ENCODE results near the gene DOCK1.
A peak's percentile ranks its signal among the peaks of the same experiment; 100 is the strongest.

DOCK1 gene

GRCh38 chr10:127322286-127322685 is 417.1 kb downstream of the DOCK1 start:
- Histone ChIP-seq H3K36me3 (no peaks in the 10 kb centered on the region), H3K9me3 (ENCODE audit: severe bottlenecking) (no peaks in the 10 kb centered on the region), H3K4me3 (ENCODE audit: low read depth, low read length) (no peak overlapping the region), H3K27ac (peak overlapping the region; percentile 30; the same call in 1 of the 2 replicates), H3K27me3 (ENCODE audit: insufficient read depth, low read depth, severe bottlenecking) (no peaks in the 10 kb centered on the region)
- peak; percentile 53 for DNase-seq
- TF ChIP-seq, protein P1, sequence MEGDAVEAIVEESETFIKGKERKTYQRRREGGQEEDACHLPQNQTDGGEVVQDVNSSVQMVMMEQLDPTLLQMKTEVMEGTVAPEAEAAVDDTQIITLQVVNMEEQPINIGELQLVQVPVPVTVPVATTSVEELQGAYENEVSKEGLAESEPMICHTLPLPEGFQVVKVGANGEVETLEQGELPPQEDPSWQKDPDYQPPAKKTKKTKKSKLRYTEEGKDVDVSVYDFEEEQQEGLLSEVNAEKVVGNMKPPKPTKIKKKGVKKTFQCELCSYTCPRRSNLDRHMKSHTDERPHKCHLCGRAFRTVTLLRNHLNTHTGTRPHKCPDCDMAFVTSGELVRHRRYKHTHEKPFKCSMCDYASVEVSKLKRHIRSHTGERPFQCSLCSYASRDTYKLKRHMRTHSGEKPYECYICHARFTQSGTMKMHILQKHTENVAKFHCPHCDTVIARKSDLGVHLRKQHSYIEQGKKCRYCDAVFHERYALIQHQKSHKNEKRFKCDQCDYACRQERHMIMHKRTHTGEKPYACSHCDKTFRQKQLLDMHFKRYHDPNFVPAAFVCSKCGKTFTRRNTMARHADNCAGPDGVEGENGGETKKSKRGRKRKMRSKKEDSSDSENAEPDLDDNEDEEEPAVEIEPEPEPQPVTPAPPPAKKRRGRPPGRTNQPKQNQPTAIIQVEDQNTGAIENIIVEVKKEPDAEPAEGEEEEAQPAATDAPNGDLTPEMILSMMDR (IDR thresholded peaks at IDR 0.05; ENCODE audit: low read depth, low read length): no peak

GRCh38 chr10:127325506-127325905 is 420.3 kb downstream of the DOCK1 start:
- H3K4me3 ChIP-seq (ENCODE audit: low read depth, low read length): no peak overlapping the region
- no peak overlapping the region for H3K27ac ChIP-seq
- H3K9me3 ChIP-seq (ENCODE audit: severe bottlenecking): no peaks in the 10 kb centered on the region
- TF ChIP-seq, protein P1 (IDR thresholded peaks at IDR 0.05; ENCODE audit: low read depth, low read length): no peak
- no peaks in the 10 kb centered on the region for H3K27me3 ChIP-seq (ENCODE audit: insufficient read depth, low read depth, severe bottlenecking)
- H3K36me3 ChIP-seq: no peaks in the 10 kb centered on the region
- DNase-seq: no peak

GRCh38 chr10:127326883-127327282 is 421.7 kb downstream of the DOCK1 start:
- H3K27me3 ChIP-seq (ENCODE audit: insufficient read depth, low read depth, severe bottlenecking): no peaks in the 10 kb centered on the region
- H3K9me3 ChIP-seq (ENCODE audit: severe bottlenecking): no peaks in the 10 kb centered on the region
- no peak overlapping the region for H3K27ac ChIP-seq
- no peak overlapping the region for H3K4me3 ChIP-seq (ENCODE audit: low read depth, low read length)
- DNase-seq: no peak
- no peaks in the 10 kb centered on the region for H3K36me3 ChIP-seq
- TF ChIP-seq, protein P1 (IDR thresholded peaks at IDR 0.05; ENCODE audit: low read depth, low read length): no peak

DNA sequence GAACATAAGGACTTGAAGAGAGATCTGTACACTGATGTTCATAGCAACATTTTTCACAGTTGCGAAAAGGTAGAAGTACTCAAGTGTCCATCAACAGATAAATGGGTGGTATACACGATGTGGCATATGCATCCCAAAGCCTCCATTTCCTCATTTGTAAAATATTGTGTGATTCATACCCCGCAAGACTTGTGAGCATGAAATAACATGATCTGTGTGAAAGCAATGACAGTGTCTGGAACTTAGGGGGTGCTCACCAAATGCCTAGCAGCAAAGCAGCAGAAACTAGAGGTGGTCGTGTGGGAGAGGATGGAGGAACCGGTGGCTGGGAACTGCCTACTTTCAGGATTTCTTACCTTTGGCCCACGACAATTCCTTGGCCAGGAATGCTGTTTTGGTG is 426.5 kb downstream of the DOCK1 start:
- no peak overlapping the region for H3K4me3 ChIP-seq (ENCODE audit: low read depth, low read length)
- no peak overlapping the region for H3K27ac ChIP-seq
- TF ChIP-seq, protein P1 (IDR thresholded peaks at IDR 0.05; ENCODE audit: low read depth, low read length): no peak
- no peak for DNase-seq
- no peaks in the 10 kb centered on the region for H3K36me3 ChIP-seq
- H3K9me3 ChIP-seq (ENCODE audit: severe bottlenecking): no peaks in the 10 kb centered on the region
- no peaks in the 10 kb centered on the region for H3K27me3 ChIP-seq (ENCODE audit: insufficient read depth, low read depth, severe bottlenecking)

DNA sequence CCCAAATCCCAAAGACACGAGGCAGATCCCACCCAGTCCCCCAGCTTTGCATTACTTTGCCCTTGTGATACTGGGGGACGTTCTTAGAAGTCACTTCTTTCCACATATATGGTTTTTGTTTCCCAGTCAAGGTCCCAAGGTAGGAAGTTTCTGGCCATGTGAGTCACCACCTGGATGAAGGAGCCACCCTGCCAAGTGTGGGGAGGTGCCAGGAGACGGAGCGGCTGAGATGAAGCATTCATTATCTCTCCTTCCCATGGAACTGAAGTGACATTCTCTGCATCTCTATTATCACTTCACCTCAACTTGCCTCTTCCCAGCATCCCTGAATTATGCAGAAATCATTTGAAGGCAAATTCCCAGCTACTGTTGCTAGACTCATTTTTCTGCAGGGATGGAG is 427.4 kb downstream of the DOCK1 start:
- Histone ChIP-seq H3K36me3 (no peaks in the 10 kb centered on the region), H3K27me3 (ENCODE audit: insufficient read depth, low read depth, severe bottlenecking) (no peaks in the 10 kb centered on the region), H3K9me3 (ENCODE audit: severe bottlenecking) (no peaks in the 10 kb centered on the region), H3K27ac (no peak overlapping the region), H3K4me3 (ENCODE audit: low read depth, low read length) (no peak overlapping the region)
- DNase-seq: no peak
- TF ChIP-seq, protein P1 (IDR thresholded peaks at IDR 0.05; ENCODE audit: low read depth, low read length): no peak

DNA sequence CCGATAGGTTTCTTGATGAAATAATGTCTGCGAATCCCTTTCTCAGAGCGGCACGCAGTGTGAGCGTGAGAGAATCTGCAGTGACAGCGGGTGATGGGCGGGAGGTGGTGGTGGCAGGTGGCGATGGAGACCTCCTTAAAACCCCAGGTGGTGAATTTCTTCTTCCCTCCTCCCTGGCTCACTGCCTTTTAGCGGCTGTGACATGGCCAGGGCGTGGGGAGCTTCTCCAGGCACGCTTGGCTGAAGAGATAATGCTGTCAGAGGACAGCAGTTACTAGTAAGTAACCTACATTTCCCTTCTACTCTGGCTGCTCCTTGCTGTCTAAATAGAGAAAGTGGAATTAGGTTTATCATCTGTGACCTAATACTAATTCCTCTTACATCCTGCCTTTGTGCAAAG is 432.6 kb downstream of the DOCK1 start:
- TF ChIP-seq, protein P1 (IDR thresholded peaks at IDR 0.05; ENCODE audit: low read depth, low read length): no peak
- no peak overlapping the region for H3K4me3 ChIP-seq (ENCODE audit: low read depth, low read length)
- H3K9me3 ChIP-seq (ENCODE audit: severe bottlenecking): no peaks in the 10 kb centered on the region
- no peaks in the 10 kb centered on the region for H3K36me3 ChIP-seq
- H3K27me3 ChIP-seq (ENCODE audit: insufficient read depth, low read depth, severe bottlenecking): no peaks in the 10 kb centered on the region
- no peak overlapping the region for H3K27ac ChIP-seq
- peak; percentile 63 for DNase-seq

Measured in WERI-Rb-1 (cell line).